SK-N-SH treated with all-trans-retinoic acid at 6 μM for 48 hours (cell line): ENCODE measurements around the gene MKNK2.

Experiments used
- BACH2 ChIP-seq: fragments of 250-450 bp; sonication (Bioruptor Pico); IDR thresholded peaks from 2 replicates; pipeline ENCODE4 v1.9.0; 2021; ENCODE audit warnings: mild to moderate bottlenecking, borderline replicate concordance
- CSDC2 ChIP-seq: fragments of 250-450 bp; sonication (Bioruptor Pico); IDR thresholded peaks from 2 replicates; pipeline ENCODE4 v1.5.0; 2020; ENCODE audit warnings: mild to moderate bottlenecking, moderate library complexity
- ESRRG ChIP-seq: fragments of 250-450 bp; sonication (Bioruptor Pico); IDR thresholded peaks from 2 replicates; pipeline ENCODE4 v1.6.1; 2021; ENCODE audit warnings: mild to moderate bottlenecking
- PATZ1 ChIP-seq: fragments of 250-450 bp; sonication (Bioruptor Pico); IDR thresholded peaks from 2 replicates; pipeline ENCODE4 v1.8.0; 2020; ENCODE audit warnings: mild to moderate bottlenecking, moderate library complexity, borderline replicate concordance
- RARB ChIP-seq: fragments of 250-450 bp; sonication (Bioruptor Pico); IDR thresholded peaks from 2 replicates; pipeline ENCODE4 v1.8.0; 2021; ENCODE audit warnings: mild to moderate bottlenecking, moderate library complexity
- SNAI2 ChIP-seq: fragments of 250-450 bp; sonication (Bioruptor Pico); IDR thresholded peaks from 2 replicates; pipeline ENCODE4 v1.5.0; 2020; ENCODE audit warnings: mild to moderate bottlenecking, moderate library complexity
- TCF4 ChIP-seq: fragments of 250-450 bp; sonication (Bioruptor Pico); IDR thresholded peaks from 2 replicates; pipeline ENCODE4 v1.8.0; 2021; ENCODE audit warnings: mild to moderate bottlenecking, moderate library complexity, borderline replicate concordance
- ZFP3 ChIP-seq: fragments of 250-450 bp; sonication (Bioruptor Pico); IDR thresholded peaks from 2 replicates; pipeline ENCODE4 v1.5.0; 2020; ENCODE audit warnings: mild to moderate bottlenecking, moderate library complexity
- ZFP30 ChIP-seq: fragments of 450-650 bp; formaldehyde crosslinking; IDR thresholded peaks from 2 replicates; pipeline ENCODE4 v1.5.0; 2022; ENCODE audit warnings: mild to moderate bottlenecking, moderate library complexity
- ZNF70 ChIP-seq: fragments of 450-650 bp; formaldehyde crosslinking; IDR thresholded peaks from 2 replicates; pipeline ENCODE4 v1.5.0; 2020; ENCODE audit warnings: mild to moderate bottlenecking, moderate library complexity

- TF ChIP-seq TCF4 (CRISPR knock-in tag): no peak
- TF ChIP-seq ESRRG: no peak
- no peak for TF ChIP-seq ZFP30 (CRISPR knock-in tag)
- no peak for TF ChIP-seq PATZ1 (CRISPR knock-in tag)
- TF ChIP-seq SNAI2 (CRISPR knock-in tag): no peak
- no peak for TF ChIP-seq RARB
- no peak for TF ChIP-seq BACH2 (CRISPR knock-in tag)
- no peak for TF ChIP-seq ZNF70 (CRISPR knock-in tag)
- TF ChIP-seq ZFP3 (CRISPR knock-in tag): 0 out of 2 replicates have a peak, but pooled peaks have one; percentile 25
- TF ChIP-seq CSDC2: no peak
Measured at GRCh38 chr19:2059422-2060201, 8.6 kb upstream of the MKNK2 start.
